ENCODE results near the gene UGT1A9.

DNA sequence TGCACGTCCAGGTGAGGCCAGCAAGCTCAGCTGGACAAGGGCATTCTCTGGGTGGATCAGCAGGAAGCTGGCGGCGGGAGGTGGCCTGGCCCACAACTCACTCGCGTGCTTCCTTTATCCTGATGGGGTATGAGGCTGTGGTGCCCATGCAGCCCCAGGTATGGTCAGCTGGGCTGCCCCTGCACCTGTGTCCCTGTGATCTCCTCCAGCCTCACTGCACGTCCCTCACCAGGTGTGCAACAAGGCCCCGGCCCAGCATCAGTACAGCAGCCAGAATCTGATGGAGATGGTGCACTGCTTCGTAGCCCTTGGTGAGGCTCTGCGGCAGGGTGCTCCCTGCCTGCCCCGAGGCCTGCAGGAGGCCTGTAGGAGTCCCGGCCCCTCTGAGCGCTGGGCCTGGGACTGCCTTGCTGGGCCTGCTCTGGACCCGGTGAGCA is 124.1 kb downstream of the UGT1A9 start:
- TF ChIP-seq, protein P1, sequence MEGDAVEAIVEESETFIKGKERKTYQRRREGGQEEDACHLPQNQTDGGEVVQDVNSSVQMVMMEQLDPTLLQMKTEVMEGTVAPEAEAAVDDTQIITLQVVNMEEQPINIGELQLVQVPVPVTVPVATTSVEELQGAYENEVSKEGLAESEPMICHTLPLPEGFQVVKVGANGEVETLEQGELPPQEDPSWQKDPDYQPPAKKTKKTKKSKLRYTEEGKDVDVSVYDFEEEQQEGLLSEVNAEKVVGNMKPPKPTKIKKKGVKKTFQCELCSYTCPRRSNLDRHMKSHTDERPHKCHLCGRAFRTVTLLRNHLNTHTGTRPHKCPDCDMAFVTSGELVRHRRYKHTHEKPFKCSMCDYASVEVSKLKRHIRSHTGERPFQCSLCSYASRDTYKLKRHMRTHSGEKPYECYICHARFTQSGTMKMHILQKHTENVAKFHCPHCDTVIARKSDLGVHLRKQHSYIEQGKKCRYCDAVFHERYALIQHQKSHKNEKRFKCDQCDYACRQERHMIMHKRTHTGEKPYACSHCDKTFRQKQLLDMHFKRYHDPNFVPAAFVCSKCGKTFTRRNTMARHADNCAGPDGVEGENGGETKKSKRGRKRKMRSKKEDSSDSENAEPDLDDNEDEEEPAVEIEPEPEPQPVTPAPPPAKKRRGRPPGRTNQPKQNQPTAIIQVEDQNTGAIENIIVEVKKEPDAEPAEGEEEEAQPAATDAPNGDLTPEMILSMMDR (IDR thresholded peaks at IDR 0.05; ENCODE audit: insufficient read depth, low read length, poor library complexity, severe bottlenecking), result no peak
- no peak for TF ChIP-seq EZH2phosphoT487 (conservative IDR thresholded peaks at IDR 0.05; ENCODE audit: low read length)

Data from SU-DHL-6 (cell line).